H1 (cell line): ENCODE data around the gene TLR4. TPM values are rescaled to one million over a fixed set of nuclear protein-coding genes. Genes with fewer than 3 reads are reported as not detected.

Experiments used
- EP300 ChIP-seq, 2 experiments: IDR thresholded peaks; 1 replicate in 1 of 2; 2 replicates in 1 of 2; pipeline ENCODE4 v1.6.1; 2011 to 2012; ENCODE audit warnings: low read depth in 2 of 2, low read length in 2 of 2, mild to moderate bottlenecking in 2 of 2, borderline replicate concordance in 1 of 2, inconsistent platforms in 1 of 2, moderate library complexity in 1 of 2
- KDM5A ChIP-seq: fragments of 200-600 bp; IDR thresholded peaks from 2 replicates; pipeline ENCODE4 v1.7.1; 2012; ENCODE audit warnings: mild to moderate bottlenecking, low read length, inconsistent platforms, mixed read lengths
- NRF1 ChIP-seq: IDR thresholded peaks from 2 replicates; pipeline ENCODE4 v1.6.1; 2011; ENCODE audit warnings: mild to moderate bottlenecking, low read depth, low read length, improper control_type of control experiment
- POLR2AphosphoS5 ChIP-seq: IDR thresholded peaks from 2 replicates; pipeline ENCODE4 v1.6.1; 2011; ENCODE audit warnings: low read depth, low read length
- RAD21 ChIP-seq, 2 experiments: IDR thresholded peaks in 1 of 2; conservative IDR thresholded peaks in 1 of 2; 2 replicates each; pipeline ENCODE4 v1.6.1; 2011; ENCODE audit warnings: low read depth in 2 of 2, low read length in 2 of 2, improper control_type of control experiment in 1 of 2, inconsistent platforms in 1 of 2, mild to moderate bottlenecking in 1 of 2, moderate library complexity in 1 of 2
- ZNF274 ChIP-seq: IDR thresholded peaks from 2 replicates; pipeline ENCODE4 v1.7.0; 2012; ENCODE audit warnings: low read length, borderline replicate concordance; ENCODE audit errors: extremely low read depth
- polyA plus RNA-seq, 7 experiments: library from polyadenylated mRNA; depleted of rRNA in 3 of 7; stranded (reverse) in 5 of 7; unstranded in 2 of 7; fragments of >200 nt in 5 of 7; fragments of 200-250 nt in 2 of 7; gene quantifications; 1 replicate in 5 of 7; 2 replicates in 1 of 7; 4 replicates in 1 of 7; pipeline versions ENCODE4 v1.2.1 to v1.2.3, GENCODE V29; 2011 to 2013; ENCODE audit warnings: missing spikeins in 2 of 7, mixed read lengths in 2 of 7
- total RNA-seq: library from RNA; stranded (reverse); fragmentation: NEBNext Ultra II Directional; extraction: Animal tissue kit (Norgen Biotek cat#: 25700); gene quantifications from 2 replicates; pipeline ENCODE4 v1.2.1, GENCODE V29; 2021
- TF ChIP-seq, protein P1 (sequence below): fragments of 300-600 bp; sonication (generic); IDR thresholded peaks from 2 replicates; pipeline ENCODE4 v1.7.1; 2012; ENCODE audit warnings: low read length, moderate library complexity, mild to moderate bottlenecking, inconsistent platforms; ENCODE audit not compliant: insufficient replicate concordance

TLR4 gene
- total and polyA plus RNA-seq, 2 of the 8 experiments (the other 6 are each of a cell fraction or from before 2014, with no cell fraction given), result 0.02 to 0.17 TPM

DNA sequence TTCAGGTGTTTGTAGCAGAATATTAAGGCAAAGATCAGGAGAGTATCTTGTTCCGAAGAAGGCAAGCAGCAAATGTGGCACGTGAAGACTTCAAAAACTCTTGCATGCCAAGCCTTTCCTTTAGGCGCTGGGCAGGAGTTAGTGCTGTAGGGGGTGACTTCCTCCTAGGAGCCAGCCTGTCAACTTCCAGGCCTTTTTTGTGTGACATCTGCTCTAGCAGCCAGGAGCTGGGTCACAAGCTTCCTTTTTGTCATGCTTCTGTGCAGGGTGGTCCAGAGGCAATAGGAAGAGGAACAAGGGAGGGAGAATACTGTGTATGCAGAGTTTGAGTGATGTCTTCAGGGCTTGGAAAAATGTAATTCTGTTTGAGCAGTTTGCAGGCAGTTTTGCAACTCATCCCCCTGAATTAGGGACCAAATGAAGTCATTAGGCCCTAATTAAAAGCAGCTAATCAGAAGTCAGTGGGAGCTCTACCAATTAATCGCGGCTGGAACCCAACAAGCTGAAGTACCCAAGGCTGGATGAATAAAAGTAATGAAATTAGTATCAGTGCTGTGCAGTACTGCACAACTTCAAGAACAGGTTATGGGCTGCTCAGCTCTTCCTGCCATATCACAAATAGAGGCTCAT is 53.5 kb downstream of the TLR4 start (continued):
- TF ChIP-seq, protein P1, sequence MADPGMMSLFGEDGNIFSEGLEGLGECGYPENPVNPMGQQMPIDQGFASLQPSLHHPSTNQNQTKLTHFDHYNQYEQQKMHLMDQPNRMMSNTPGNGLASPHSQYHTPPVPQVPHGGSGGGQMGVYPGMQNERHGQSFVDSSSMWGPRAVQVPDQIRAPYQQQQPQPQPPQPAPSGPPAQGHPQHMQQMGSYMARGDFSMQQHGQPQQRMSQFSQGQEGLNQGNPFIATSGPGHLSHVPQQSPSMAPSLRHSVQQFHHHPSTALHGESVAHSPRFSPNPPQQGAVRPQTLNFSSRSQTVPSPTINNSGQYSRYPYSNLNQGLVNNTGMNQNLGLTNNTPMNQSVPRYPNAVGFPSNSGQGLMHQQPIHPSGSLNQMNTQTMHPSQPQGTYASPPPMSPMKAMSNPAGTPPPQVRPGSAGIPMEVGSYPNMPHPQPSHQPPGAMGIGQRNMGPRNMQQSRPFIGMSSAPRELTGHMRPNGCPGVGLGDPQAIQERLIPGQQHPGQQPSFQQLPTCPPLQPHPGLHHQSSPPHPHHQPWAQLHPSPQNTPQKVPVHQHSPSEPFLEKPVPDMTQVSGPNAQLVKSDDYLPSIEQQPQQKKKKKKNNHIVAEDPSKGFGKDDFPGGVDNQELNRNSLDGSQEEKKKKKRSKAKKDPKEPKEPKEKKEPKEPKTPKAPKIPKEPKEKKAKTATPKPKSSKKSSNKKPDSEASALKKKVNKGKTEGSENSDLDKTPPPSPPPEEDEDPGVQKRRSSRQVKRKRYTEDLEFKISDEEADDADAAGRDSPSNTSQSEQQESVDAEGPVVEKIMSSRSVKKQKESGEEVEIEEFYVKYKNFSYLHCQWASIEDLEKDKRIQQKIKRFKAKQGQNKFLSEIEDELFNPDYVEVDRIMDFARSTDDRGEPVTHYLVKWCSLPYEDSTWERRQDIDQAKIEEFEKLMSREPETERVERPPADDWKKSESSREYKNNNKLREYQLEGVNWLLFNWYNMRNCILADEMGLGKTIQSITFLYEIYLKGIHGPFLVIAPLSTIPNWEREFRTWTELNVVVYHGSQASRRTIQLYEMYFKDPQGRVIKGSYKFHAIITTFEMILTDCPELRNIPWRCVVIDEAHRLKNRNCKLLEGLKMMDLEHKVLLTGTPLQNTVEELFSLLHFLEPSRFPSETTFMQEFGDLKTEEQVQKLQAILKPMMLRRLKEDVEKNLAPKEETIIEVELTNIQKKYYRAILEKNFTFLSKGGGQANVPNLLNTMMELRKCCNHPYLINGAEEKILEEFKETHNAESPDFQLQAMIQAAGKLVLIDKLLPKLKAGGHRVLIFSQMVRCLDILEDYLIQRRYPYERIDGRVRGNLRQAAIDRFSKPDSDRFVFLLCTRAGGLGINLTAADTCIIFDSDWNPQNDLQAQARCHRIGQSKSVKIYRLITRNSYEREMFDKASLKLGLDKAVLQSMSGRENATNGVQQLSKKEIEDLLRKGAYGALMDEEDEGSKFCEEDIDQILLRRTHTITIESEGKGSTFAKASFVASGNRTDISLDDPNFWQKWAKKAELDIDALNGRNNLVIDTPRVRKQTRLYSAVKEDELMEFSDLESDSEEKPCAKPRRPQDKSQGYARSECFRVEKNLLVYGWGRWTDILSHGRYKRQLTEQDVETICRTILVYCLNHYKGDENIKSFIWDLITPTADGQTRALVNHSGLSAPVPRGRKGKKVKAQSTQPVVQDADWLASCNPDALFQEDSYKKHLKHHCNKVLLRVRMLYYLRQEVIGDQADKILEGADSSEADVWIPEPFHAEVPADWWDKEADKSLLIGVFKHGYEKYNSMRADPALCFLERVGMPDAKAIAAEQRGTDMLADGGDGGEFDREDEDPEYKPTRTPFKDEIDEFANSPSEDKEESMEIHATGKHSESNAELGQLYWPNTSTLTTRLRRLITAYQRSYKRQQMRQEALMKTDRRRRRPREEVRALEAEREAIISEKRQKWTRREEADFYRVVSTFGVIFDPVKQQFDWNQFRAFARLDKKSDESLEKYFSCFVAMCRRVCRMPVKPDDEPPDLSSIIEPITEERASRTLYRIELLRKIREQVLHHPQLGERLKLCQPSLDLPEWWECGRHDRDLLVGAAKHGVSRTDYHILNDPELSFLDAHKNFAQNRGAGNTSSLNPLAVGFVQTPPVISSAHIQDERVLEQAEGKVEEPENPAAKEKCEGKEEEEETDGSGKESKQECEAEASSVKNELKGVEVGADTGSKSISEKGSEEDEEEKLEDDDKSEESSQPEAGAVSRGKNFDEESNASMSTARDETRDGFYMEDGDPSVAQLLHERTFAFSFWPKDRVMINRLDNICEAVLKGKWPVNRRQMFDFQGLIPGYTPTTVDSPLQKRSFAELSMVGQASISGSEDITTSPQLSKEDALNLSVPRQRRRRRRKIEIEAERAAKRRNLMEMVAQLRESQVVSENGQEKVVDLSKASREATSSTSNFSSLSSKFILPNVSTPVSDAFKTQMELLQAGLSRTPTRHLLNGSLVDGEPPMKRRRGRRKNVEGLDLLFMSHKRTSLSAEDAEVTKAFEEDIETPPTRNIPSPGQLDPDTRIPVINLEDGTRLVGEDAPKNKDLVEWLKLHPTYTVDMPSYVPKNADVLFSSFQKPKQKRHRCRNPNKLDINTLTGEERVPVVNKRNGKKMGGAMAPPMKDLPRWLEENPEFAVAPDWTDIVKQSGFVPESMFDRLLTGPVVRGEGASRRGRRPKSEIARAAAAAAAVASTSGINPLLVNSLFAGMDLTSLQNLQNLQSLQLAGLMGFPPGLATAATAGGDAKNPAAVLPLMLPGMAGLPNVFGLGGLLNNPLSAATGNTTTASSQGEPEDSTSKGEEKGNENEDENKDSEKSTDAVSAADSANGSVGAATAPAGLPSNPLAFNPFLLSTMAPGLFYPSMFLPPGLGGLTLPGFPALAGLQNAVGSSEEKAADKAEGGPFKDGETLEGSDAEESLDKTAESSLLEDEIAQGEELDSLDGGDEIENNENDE, result no peak
- TF ChIP-seq ZNF274, result no peak
- no peak for TF ChIP-seq EP300 (IDR thresholded peaks at IDR 0.05; ENCODE audit: borderline replicate concordance in 1 of 2, low read depth in 2 of 2, low read length in 2 of 2)
- no peak for TF ChIP-seq RAD21 (IDR thresholded peaks at IDR 0.05 in 1 of 2, conservative IDR thresholded peaks at IDR 0.05 in 1 of 2; ENCODE audit: low read depth in 2 of 2, low read length in 2 of 2)
- no peak for TF ChIP-seq NRF1
- TF ChIP-seq POLR2AphosphoS5, result no peak
- TF ChIP-seq KDM5A, result no peak
